GM23338 (cell line): ENCODE results near the gene PAPPA. TPM values are rescaled to one million over a fixed set of nuclear protein-coding genes. Genes with fewer than 3 reads are reported as not detected.

ENCODE experiments used
- CREB1 ChIP-seq: fragments of 250-450 bp; sonication (Bioruptor Pico); IDR thresholded peaks from 2 replicates; pipeline ENCODE4 v1.5.0; 2020; ENCODE audit warnings: low read depth, mild to moderate bottlenecking, moderate library complexity
- ETS1 ChIP-seq: IDR thresholded peaks from 2 replicates; pipeline ENCODE4 v1.6.1; 2016; ENCODE audit warnings: antibody characterized with exemption
- EZH2phosphoT487 ChIP-seq: fragments of 200-600 bp; sonication (generic); IDR thresholded peaks from one replicate; pipeline ENCODE4 v1.8.1; 2018; ENCODE audit warnings: antibody characterized with exemption; ENCODE audit not compliant: unreplicated experiment
- JUNB ChIP-seq: IDR thresholded peaks from one replicate; pipeline ENCODE4 v1.6.1; 2016; ENCODE audit warnings: antibody characterized with exemption; ENCODE audit not compliant: unreplicated experiment
- NANOG ChIP-seq: IDR thresholded peaks from 2 replicates; pipeline ENCODE4 v1.6.1; 2016; ENCODE audit warnings: antibody characterized with exemption, borderline replicate concordance
- STAT1 ChIP-seq: IDR thresholded peaks from one replicate; pipeline ENCODE4 v1.6.1; 2016; ENCODE audit warnings: antibody characterized with exemption; ENCODE audit not compliant: unreplicated experiment
- ZNF114 ChIP-seq: fragments of 250-450 bp; sonication (Bioruptor Pico); IDR thresholded peaks from 2 replicates; pipeline ENCODE4 v1.5.0; 2020; ENCODE audit warnings: mild to moderate bottlenecking, moderate library complexity
- ZNF331 ChIP-seq: fragments of 250-450 bp; sonication (Bioruptor Pico); IDR thresholded peaks from 2 replicates; pipeline ENCODE4 v1.5.0; 2020; ENCODE audit warnings: low read depth, mild to moderate bottlenecking, moderate library complexity
- polyA plus RNA-seq: library from polyadenylated mRNA; unstranded; fragments of >200 nt; fragmentation: Nextera tagmentation; extraction: Ambion mirVana; gene quantifications from 2 replicates; pipeline ENCODE4 v1.2.1, GENCODE V29; 2016
- total RNA-seq: library from RNA; depleted of rRNA; stranded (reverse); fragments of >200 nt; shearing (Covaris generic); gene quantifications from 2 replicates; pipeline ENCODE4 v1.2.3, GENCODE V29; 2014
- TF ChIP-seq, protein P1 (sequence below): fragments of 250-450 bp; sonication (Bioruptor Pico); IDR thresholded peaks from 2 replicates; pipeline ENCODE4 v1.5.0; 2020; ENCODE audit warnings: mild to moderate bottlenecking, moderate library complexity
- TF ChIP-seq, protein P2 (sequence below), 2 experiments: fragments of 200-600 bp in 1 of 2; sonication (generic) in 1 of 2; conservative IDR thresholded peaks; 2 replicates each; pipeline versions ENCODE4 v1.5.1 to v1.6.1; 2016 to 2017; ENCODE audit warnings: antibody characterized with exemption in 2 of 2, low read depth in 2 of 2, mild to moderate bottlenecking in 2 of 2, moderate library complexity in 1 of 2

PAPPA gene
- total and polyA plus RNA-seq, 2 experiments from 2014 or later = 0.38 to 0.66 TPM

DNA sequence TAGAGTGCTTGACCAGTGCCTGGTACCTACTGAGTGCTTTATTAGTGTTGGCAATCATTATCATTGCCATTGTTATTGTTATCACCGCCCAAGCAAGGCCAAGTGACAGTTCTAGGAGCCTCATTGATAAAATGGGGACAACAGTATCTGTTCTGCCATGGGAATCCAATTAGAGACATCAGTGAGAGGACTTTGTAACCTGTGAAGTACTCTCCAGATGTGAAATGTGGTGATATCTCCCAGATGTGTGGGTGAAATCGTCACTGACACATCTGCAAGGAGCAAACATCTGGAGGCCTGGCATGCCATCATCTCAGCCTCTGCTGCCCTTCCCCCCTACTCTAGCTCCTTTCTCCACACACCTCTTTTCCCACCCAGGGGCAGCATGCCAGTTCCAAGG is 260.8 kb downstream of the PAPPA start (continued):
- TF ChIP-seq, protein P1, sequence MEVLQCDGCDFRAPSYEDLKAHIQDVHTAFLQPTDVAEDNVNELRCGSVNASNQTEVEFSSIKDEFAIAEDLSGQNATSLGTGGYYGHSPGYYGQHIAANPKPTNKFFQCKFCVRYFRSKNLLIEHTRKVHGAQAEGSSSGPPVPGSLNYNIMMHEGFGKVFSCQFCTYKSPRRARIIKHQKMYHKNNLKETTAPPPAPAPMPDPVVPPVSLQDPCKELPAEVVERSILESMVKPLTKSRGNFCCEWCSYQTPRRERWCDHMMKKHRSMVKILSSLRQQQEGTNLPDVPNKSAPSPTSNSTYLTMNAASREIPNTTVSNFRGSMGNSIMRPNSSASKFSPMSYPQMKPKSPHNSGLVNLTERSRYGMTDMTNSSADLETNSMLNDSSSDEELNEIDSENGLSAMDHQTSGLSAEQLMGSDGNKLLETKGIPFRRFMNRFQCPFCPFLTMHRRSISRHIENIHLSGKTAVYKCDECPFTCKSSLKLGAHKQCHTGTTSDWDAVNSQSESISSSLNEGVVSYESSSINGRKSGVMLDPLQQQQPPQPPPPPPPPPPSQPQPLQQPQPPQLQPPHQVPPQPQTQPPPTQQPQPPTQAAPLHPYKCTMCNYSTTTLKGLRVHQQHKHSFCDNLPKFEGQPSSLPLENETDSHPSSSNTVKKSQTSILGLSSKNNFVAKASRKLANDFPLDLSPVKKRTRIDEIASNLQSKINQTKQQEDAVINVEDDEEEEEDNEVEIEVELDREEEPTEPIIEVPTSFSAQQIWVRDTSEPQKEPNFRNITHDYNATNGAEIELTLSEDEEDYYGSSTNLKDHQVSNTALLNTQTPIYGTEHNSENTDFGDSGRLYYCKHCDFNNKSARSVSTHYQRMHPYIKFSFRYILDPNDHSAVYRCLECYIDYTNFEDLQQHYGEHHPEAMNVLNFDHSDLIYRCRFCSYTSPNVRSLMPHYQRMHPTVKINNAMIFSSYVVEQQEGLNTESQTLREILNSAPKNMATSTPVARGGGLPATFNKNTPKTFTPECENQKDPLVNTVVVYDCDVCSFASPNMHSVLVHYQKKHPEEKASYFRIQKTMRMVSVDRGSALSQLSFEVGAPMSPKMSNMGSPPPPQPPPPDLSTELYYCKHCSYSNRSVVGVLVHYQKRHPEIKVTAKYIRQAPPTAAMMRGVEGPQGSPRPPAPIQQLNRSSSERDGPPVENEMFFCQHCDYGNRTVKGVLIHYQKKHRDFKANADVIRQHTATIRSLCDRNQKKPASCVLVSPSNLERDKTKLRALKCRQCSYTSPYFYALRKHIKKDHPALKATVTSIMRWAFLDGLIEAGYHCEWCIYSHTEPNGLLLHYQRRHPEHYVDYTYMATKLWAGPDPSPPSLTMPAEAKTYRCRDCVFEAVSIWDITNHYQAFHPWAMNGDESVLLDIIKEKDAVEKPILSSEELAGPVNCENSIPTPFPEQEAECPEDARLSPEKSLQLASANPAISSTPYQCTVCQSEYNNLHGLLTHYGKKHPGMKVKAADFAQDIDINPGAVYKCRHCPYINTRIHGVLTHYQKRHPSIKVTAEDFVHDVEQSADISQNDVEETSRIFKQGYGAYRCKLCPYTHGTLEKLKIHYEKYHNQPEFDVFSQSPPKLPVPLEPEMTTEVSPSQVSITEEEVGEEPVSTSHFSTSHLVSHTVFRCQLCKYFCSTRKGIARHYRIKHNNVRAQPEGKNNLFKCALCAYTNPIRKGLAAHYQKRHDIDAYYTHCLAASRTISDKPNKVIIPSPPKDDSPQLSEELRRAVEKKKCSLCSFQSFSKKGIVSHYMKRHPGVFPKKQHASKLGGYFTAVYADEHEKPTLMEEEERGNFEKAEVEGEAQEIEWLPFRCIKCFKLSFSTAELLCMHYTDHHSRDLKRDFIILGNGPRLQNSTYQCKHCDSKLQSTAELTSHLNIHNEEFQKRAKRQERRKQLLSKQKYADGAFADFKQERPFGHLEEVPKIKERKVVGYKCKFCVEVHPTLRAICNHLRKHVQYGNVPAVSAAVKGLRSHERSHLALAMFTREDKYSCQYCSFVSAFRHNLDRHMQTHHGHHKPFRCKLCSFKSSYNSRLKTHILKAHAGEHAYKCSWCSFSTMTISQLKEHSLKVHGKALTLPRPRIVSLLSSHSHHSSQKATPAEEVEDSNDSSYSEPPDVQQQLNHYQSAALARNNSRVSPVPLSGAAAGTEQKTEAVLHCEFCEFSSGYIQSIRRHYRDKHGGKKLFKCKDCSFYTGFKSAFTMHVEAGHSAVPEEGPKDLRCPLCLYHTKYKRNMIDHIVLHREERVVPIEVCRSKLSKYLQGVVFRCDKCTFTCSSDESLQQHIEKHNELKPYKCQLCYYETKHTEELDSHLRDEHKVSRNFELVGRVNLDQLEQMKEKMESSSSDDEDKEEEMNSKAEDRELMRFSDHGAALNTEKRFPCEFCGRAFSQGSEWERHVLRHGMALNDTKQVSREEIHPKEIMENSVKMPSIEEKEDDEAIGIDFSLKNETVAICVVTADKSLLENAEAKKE (CRISPR knock-in tag) = no peak
- TF ChIP-seq, protein P2, sequence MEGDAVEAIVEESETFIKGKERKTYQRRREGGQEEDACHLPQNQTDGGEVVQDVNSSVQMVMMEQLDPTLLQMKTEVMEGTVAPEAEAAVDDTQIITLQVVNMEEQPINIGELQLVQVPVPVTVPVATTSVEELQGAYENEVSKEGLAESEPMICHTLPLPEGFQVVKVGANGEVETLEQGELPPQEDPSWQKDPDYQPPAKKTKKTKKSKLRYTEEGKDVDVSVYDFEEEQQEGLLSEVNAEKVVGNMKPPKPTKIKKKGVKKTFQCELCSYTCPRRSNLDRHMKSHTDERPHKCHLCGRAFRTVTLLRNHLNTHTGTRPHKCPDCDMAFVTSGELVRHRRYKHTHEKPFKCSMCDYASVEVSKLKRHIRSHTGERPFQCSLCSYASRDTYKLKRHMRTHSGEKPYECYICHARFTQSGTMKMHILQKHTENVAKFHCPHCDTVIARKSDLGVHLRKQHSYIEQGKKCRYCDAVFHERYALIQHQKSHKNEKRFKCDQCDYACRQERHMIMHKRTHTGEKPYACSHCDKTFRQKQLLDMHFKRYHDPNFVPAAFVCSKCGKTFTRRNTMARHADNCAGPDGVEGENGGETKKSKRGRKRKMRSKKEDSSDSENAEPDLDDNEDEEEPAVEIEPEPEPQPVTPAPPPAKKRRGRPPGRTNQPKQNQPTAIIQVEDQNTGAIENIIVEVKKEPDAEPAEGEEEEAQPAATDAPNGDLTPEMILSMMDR (conservative IDR thresholded peaks at IDR 0.05; ENCODE audit: low read depth in 2 of 2) = no peak
- TF ChIP-seq EZH2phosphoT487 (no peak), CREB1 (no peak), NANOG (no peak), JUNB (no peak), STAT1 (no peak), ZNF114 (CRISPR knock-in tag) (no peak), ETS1 (no peak), ZNF331 (CRISPR knock-in tag) (no peak)
